RWPE2 (cell line): ENCODE results near the gene RELN.

ENCODE experiments used
- ATAC-seq: fragments of 200-7000 bp; cut with Tn5 transposase; 3 replicates; pipeline ENCODE4 v1.9.1; 2021; ENCODE audit warnings: low read depth
- DNase-seq: peaks from one replicate; pipeline ENCODE4 v3.0.0-alpha.2; 2020; ENCODE audit warnings: low spot score
- H3K27ac ChIP-seq: fragments of 450-650 bp; 2 replicates; pipeline ENCODE4 v1.5.1; 2017; ENCODE audit warnings: mild to moderate bottlenecking; ENCODE audit not compliant: poor library complexity, severe bottlenecking
- H3K27me3 ChIP-seq: fragments of 250-450 bp; sonication (Bioruptor Pico); 2 replicates; pipeline ENCODE4 v1.5.1; 2021; ENCODE audit warnings: mild to moderate bottlenecking, moderate library complexity; ENCODE audit not compliant: insufficient read depth, poor library complexity, severe bottlenecking
- H3K36me3 ChIP-seq: fragments of 250-450 bp; sonication (Bioruptor Pico); 2 replicates; pipeline ENCODE4 v1.5.1; 2020; ENCODE audit warnings: low read depth, mild to moderate bottlenecking, moderate library complexity
- H3K4me1 ChIP-seq: fragments of 250-450 bp; sonication (Bioruptor Pico); 2 replicates; pipeline ENCODE4 v1.5.1; 2021; ENCODE audit warnings: mild to moderate bottlenecking, moderate library complexity; ENCODE audit not compliant: insufficient read depth, poor library complexity, severe bottlenecking
- H3K4me3 ChIP-seq: fragments of 250-450 bp; sonication (Bioruptor Pico); 2 replicates; pipeline ENCODE4 v1.5.1; 2021; ENCODE audit warnings: mild to moderate bottlenecking, moderate library complexity; ENCODE audit not compliant: severe bottlenecking
- H3K9me3 ChIP-seq: fragments of 250-450 bp; sonication (Bioruptor Pico); 2 replicates; pipeline ENCODE4 v1.5.1; 2021; ENCODE audit warnings: mild to moderate bottlenecking, moderate library complexity; ENCODE audit not compliant: severe bottlenecking
- CTCF ChIP-seq: fragments of 450-650 bp; IDR thresholded peaks from one replicate; pipeline ENCODE4 v1.5.1; 2017; ENCODE audit warnings: mild to moderate bottlenecking, moderate library complexity; ENCODE audit not compliant: poor library complexity, severe bottlenecking

RELN gene

GRCh38 chr7:103865442-103865841 lies 124.0 kb downstream of the RELN start:
- ATAC-seq, result no peak
- H3K9me3 ChIP-seq, result no peaks in the 10 kb centered on the region
- no peaks in the 10 kb centered on the region for H3K36me3 ChIP-seq
- no peak for DNase-seq
- no peak overlapping the region for H3K27ac ChIP-seq
- peaks cover 16% of the 10 kb centered on the region for H3K27me3 ChIP-seq
- no peak for TF ChIP-seq CTCF
- no peak overlapping the region for H3K4me3 ChIP-seq
- no peaks in the 10 kb centered on the region for H3K4me1 ChIP-seq

- DNase-seq (no peak), ATAC-seq (no peak)
- Histone ChIP-seq H3K4me3 (no peak overlapping the region), H3K4me1 (no peaks in the 10 kb centered on the region), H3K27me3 (peaks cover 15% of the 10 kb centered on the region), H3K9me3 (no peaks in the 10 kb centered on the region), H3K36me3 (no peaks in the 10 kb centered on the region), H3K27ac (no peak overlapping the region)
- TF ChIP-seq CTCF, result no peak
These were observed 127.0 kb downstream of the RELN start for GRCh38 chr7:103862302-103863035.

GRCh38 chr7:103859709-103860108 lies 129.7 kb downstream of the RELN start:
- H3K27me3 ChIP-seq, result no peaks in the 10 kb centered on the region
- H3K9me3 ChIP-seq, result no peaks in the 10 kb centered on the region
- H3K4me3 ChIP-seq, result no peak overlapping the region
- TF ChIP-seq CTCF, result no peak
- H3K27ac ChIP-seq, result no peak overlapping the region
- ATAC-seq, result no peak
- H3K36me3 ChIP-seq, result no peaks in the 10 kb centered on the region
- DNase-seq, result no peak
- H3K4me1 ChIP-seq, result no peaks in the 10 kb centered on the region

DNA sequence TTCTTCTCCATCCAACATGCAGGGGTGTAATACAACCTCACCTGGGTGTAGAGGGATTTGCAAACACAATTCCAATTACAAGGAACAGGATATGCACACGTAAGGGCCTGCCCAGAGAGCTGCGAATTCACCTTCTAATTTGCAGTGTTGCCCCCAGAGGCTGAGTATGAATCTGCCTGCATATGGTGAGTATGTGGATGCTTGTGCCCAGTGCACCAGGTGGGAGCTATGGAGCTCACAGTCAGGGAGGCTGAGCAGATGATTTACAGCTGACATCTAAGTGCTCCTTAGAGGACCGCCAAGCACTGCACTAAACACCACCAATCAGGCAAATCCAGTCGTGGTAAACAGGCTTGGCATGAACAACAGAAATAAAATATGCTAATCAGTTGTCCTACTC lies 132.0 kb downstream of the RELN start:
- H3K36me3 ChIP-seq, result no peaks in the 10 kb centered on the region
- no peak overlapping the region for H3K4me3 ChIP-seq
- no peaks in the 10 kb centered on the region for H3K9me3 ChIP-seq
- TF ChIP-seq CTCF, result no peak
- H3K27me3 ChIP-seq, result no peaks in the 10 kb centered on the region
- no peak overlapping the region for H3K27ac ChIP-seq
- DNase-seq (no peak), ATAC-seq (no peak)
- no peaks in the 10 kb centered on the region for H3K4me1 ChIP-seq

DNA sequence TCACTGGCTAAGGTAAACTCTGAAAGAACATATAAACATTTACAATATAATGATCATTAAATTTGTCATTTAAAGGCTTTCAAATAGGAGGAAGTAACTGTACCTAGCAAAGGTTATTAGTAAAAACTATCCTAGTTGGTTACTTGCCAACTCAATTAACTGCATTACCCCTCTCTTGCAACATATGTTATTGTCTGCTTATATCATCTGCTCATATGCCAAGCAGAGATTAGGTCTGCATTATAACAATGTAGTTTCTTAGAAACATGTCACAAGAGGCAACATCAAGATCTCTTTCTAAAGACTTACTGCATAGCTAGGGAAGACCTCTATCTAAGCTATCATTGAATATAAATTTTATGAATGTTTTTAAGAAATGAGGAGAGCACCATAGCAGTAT lies 132.5 kb downstream of the RELN start:
- Histone ChIP-seq H3K27ac (no peak overlapping the region), H3K36me3 (no peaks in the 10 kb centered on the region), H3K4me3 (no peak overlapping the region), H3K4me1 (no peaks in the 10 kb centered on the region), H3K9me3 (no peaks in the 10 kb centered on the region), H3K27me3 (no peaks in the 10 kb centered on the region)
- DNase-seq (no peak), ATAC-seq (no peak)
- no peak for TF ChIP-seq CTCF
